Epithelial cell of esophagus (primary cell): Measurements from ENCODE around the gene ZYX.

Experiments used
- DNase-seq: peaks from one replicate; pipeline ENCODE4 v3.0.0; 2010; ENCODE audit warnings: low read depth
- H3K4me3 ChIP-seq: 2 replicates; pipeline ENCODE4 v1.5.1; 2011; ENCODE audit warnings: mild to moderate bottlenecking, low read length, control low read depth
- CTCF ChIP-seq: IDR thresholded peaks from 2 replicates; pipeline ENCODE4 v1.5.1; 2011; ENCODE audit warnings: low read depth, mild to moderate bottlenecking, low read length, control low read depth, inconsistent platforms; ENCODE audit not compliant: insufficient read depth; ENCODE audit errors: missing control alignments

The ZYX gene

GRCh38 chr7:143385891-143386781 is 5.0 kb downstream of the ZYX start:
- H3K4me3 ChIP-seq = no peak overlapping the region
- DNase-seq = no peak
- TF ChIP-seq CTCF = no peak

DNA sequence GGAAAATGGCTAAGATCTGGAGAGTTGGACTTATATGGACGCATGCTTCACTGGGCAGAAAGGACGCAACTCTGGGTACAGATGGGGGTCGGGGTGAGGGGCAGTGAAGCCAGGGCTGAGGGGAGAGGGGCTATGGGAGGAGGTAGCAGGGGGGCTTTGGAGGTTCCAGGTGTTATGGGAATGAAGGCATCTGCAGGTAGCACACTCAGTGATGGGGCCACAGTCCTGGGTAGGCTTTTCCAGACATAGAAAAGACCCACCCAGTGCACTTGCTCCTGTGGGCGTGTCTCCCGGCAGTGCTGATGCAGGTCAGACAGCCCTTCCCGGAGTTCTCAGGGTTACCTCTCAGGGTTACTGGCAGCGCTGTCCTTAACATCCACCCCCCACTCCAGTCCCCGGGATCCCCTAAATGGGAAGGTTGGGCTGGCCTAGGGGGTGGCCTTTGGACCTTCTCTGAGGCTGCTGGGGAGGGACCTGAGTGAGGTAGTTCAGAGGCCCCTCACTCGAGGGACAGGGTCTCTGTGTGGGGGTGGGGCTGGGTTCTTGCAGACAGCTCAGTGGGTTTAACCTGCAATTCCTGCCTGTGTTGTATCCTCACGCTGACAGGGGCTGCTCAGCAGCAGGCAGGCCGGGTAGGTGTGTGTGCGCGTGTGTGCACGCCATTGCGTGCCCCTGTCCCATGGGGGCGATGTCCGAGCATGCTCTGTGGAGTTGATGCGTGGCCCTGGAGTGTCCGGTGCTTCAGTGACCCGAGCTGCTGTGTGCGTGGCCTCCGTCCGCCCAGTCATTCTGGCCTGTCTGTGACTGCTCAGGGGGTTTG is 6.2 kb downstream of the ZYX start:
- DNase-seq = no peak
- no peak overlapping the region for H3K4me3 ChIP-seq
- no peak for TF ChIP-seq CTCF

GRCh38 chr7:143388051-143388450 is 6.9 kb downstream of the ZYX start:
- H3K4me3 ChIP-seq = no peak overlapping the region
- no peak for DNase-seq
- TF ChIP-seq CTCF = no peak

GRCh38 chr7:143388491-143389101 is 7.5 kb downstream of the ZYX start:
- no peak for DNase-seq
- no peak for TF ChIP-seq CTCF
- H3K4me3 ChIP-seq = no peak overlapping the region

DNA sequence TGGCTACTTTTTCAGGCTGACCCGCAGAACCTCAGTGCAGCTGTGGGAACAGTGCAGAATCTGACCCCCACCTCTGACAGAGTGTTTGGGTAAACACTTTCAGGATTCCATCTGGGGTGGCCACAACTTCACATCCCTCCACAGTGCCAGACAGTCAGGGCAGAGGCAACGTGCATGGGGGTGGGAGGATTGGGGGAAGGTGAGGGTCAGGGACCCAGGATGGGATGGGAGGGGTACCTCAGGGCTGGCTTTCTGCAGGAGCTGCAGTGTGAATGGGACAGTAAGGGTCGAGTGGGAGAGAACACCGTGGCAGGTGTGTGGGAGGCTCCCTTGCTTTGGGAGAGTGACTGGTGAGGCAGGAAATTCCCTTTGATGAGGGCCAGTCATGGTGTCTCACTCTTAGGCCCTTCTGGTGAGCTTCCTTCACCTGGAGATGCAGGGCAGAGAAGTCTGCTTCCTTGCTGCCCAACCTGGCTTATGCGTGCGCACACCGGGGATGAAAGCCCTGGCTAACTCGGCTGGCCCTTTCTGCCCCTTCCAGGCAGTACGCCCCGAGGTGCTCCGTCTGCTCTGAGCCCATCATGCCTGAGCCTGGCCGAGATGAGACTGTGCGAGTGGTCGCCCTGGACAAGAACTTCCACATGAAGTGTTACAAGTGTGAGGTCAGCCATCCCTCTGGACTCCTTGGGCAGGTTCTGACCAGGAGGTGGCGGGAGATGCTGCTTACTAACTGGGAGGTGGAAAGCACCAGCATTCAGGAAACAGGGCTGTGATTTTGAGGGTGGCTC is 8.4 kb downstream of the ZYX start:
- no peak overlapping the region for H3K4me3 ChIP-seq
- DNase-seq = no peak
- TF ChIP-seq CTCF = no peak

DNA sequence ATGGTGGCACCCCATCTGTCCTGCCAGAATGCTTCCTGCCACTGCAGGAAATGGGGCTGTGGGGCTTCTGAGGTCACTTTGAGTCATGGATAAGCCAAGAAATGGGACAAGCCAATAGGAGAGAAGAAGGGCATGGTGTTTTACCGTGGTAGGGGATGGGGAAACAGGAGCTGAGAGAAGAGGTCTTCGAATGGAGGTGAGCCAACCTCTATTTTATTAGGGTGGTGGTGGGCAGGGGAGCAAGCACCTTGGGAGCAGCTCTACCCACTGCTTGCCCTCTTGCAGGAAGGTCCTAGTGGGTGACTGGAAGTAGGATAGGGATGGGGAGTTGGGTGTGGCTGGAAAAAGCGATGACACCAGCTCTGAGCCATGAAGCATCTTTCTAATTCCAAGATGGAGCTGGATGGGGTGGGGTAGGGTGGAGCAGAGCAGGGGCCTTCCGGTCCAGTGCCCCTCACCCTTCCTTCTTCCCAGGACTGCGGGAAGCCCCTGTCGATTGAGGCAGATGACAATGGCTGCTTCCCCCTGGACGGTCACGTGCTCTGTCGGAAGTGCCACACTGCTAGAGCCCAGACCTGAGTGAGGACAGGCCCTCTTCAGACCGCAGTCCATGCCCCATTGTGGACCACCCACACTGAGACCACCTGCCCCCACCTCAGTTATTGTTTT is 9.1 kb downstream of the ZYX start:
- no peak for TF ChIP-seq CTCF
- H3K4me3 ChIP-seq = no peak overlapping the region
- DNase-seq = no peak
